ENCODE results near the gene ZNF408.

GRCh38 chr11:46719543-46720218 lies 18.9 kb downstream of the ZNF408 start:
- TF ChIP-seq, protein P1, sequence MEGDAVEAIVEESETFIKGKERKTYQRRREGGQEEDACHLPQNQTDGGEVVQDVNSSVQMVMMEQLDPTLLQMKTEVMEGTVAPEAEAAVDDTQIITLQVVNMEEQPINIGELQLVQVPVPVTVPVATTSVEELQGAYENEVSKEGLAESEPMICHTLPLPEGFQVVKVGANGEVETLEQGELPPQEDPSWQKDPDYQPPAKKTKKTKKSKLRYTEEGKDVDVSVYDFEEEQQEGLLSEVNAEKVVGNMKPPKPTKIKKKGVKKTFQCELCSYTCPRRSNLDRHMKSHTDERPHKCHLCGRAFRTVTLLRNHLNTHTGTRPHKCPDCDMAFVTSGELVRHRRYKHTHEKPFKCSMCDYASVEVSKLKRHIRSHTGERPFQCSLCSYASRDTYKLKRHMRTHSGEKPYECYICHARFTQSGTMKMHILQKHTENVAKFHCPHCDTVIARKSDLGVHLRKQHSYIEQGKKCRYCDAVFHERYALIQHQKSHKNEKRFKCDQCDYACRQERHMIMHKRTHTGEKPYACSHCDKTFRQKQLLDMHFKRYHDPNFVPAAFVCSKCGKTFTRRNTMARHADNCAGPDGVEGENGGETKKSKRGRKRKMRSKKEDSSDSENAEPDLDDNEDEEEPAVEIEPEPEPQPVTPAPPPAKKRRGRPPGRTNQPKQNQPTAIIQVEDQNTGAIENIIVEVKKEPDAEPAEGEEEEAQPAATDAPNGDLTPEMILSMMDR (IDR thresholded peaks at IDR 0.05) = no peak
- TF ChIP-seq POLR2AphosphoS5 (IDR thresholded peaks at IDR 0.05; ENCODE audit: low read depth, low read length) (no peak), SIN3A (IDR thresholded peaks at IDR 0.05; ENCODE audit: borderline replicate concordance, insufficient read depth, low read depth, low read length) (no peak)

Measured in Panc1 (cell line).